B cell (primary cell): ENCODE measurements around the gene IFRD1.

Experiments used
- CTCF ChIP-seq: fragments of 200-600 bp; IDR thresholded peaks from one replicate; pipeline ENCODE4 v1.8.0; 2022; ENCODE audit warnings: antibody characterized with exemption, mild to moderate bottlenecking
- EZH2 ChIP-seq: IDR thresholded peaks from 2 replicates; pipeline ENCODE4 v1.6.1; 2012; ENCODE audit warnings: borderline replicate concordance, low read depth, mild to moderate bottlenecking, moderate library complexity, low read length; ENCODE audit not compliant: insufficient read depth, poor library complexity, severe bottlenecking

DNA sequence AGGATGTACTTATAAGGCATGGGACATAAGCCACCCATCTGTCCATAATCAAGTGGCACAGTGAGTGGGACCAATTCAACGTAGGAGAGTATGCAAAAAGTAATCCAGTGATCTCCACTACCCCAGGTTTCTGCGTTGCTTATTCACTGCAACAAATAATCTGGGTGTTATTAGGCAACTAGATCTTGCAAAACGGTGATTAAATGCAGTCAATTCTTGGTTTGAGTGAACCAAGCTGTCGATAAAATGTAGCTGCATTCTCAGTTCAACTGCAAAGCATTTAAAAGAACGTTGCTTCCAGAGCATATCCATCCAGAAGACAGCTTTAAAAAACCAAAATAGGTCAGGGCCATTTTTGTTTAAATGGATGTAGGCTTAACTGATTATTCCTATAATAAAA, 35.5 kb downstream of the IFRD1 start:
- TF ChIP-seq CTCF (no peak), EZH2 (no peak)
